Activated T-cell treated with anti-CD3 and anti-CD28 coated beads, Interleukin-2, amount 50 U/mL, for 24 hours (primary cell): ENCODE data around the gene ENPEP.
"Not testable (repeated sequence)": the region's sequence is repeated elsewhere in the genome, so short reads cannot be mapped to it uniquely, and the experiment has no call there.

Source experiments
- DNase-seq: peaks from one replicate; pipeline ENCODE4 v3.0.0-alpha.2; 2020
- H3K27ac Mint-ChIP-seq: 2 replicates; pipeline ENCODE4 v1.8.0; 2020; ENCODE audit warnings: mild to moderate bottlenecking, mixed read lengths
- H3K27me3 Mint-ChIP-seq: 2 replicates; pipeline ENCODE4 v1.8.0; 2020; ENCODE audit warnings: mixed read lengths
- H3K36me3 Mint-ChIP-seq: 2 replicates; pipeline ENCODE4 v1.8.0; 2020; ENCODE audit warnings: low read depth, mixed read lengths
- H3K4me1 Mint-ChIP-seq: 2 replicates; pipeline ENCODE4 v1.8.0; 2020; ENCODE audit warnings: low read depth, mixed read lengths
- H3K4me3 Mint-ChIP-seq: 2 replicates; pipeline ENCODE4 v1.8.0; 2020; ENCODE audit warnings: mild to moderate bottlenecking, moderate library complexity, mixed read lengths
- H3K9me3 Mint-ChIP-seq: 2 replicates; pipeline ENCODE4 v1.8.0; 2020; ENCODE audit warnings: mixed read lengths

The ENPEP gene, protein sequence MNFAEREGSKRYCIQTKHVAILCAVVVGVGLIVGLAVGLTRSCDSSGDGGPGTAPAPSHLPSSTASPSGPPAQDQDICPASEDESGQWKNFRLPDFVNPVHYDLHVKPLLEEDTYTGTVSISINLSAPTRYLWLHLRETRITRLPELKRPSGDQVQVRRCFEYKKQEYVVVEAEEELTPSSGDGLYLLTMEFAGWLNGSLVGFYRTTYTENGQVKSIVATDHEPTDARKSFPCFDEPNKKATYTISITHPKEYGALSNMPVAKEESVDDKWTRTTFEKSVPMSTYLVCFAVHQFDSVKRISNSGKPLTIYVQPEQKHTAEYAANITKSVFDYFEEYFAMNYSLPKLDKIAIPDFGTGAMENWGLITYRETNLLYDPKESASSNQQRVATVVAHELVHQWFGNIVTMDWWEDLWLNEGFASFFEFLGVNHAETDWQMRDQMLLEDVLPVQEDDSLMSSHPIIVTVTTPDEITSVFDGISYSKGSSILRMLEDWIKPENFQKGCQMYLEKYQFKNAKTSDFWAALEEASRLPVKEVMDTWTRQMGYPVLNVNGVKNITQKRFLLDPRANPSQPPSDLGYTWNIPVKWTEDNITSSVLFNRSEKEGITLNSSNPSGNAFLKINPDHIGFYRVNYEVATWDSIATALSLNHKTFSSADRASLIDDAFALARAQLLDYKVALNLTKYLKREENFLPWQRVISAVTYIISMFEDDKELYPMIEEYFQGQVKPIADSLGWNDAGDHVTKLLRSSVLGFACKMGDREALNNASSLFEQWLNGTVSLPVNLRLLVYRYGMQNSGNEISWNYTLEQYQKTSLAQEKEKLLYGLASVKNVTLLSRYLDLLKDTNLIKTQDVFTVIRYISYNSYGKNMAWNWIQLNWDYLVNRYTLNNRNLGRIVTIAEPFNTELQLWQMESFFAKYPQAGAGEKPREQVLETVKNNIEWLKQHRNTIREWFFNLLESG

DNA sequence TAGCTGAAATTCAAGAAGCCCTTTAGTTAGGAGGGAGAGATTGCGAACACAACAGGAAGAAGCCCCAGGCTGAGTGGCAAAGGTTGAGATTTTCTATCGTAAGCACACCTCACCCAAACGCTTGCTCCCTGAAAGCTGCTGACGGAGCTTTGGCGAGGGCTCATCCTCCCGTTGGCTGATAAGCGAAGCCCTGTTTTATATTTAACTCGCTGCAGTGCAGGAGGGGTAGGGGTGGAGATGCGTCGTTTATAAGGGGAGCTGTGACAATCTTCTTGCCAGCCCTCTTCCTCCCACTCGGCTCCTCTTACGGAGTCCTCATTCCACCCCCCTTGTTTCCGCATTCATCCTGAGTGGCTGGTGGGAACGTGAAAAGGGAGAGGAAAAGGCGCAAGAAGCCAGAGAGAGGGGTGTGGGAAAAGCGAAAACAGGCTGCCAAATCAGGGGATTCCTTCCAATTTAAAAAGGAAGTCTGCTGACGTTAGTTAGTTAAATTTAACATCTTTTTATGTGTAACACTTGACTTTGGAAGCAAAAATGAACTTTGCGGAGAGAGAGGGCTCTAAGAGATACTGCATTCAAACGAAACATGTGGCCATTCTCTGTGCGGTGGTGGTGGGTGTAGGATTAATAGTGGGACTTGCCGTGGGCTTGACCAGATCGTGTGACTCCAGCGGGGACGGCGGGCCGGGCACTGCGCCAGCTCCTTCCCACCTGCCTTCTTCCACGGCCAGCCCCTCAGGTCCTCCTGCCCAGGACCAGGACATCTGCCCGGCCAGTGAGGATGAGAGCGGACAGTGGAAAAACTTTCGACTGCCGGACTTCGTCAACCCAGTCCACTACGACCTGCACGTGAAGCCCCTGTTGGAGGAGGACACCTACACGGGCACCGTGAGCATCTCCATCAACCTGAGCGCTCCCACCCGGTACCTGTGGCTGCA lies at the start of gene ENPEP:
TSS of gene ENPEP (plus strand) at position 275 of the 938 bp plus-strand sequence. CDS start at position 535, 260 bp downstream.
- no peaks in the 10 kb centered on the region for H3K36me3 Mint-ChIP-seq
- H3K27ac Mint-ChIP-seq, result no peak within 1 kb of the TSS
- no peak for DNase-seq
- H3K9me3 Mint-ChIP-seq, result no peaks in the 10 kb centered on the region
- peaks cover 37% of the 10 kb centered on the region for H3K27me3 Mint-ChIP-seq
- no peak within 1 kb of the TSS for H3K4me3 Mint-ChIP-seq
- H3K4me1 Mint-ChIP-seq, result no peaks in the 10 kb centered on the region

DNA sequence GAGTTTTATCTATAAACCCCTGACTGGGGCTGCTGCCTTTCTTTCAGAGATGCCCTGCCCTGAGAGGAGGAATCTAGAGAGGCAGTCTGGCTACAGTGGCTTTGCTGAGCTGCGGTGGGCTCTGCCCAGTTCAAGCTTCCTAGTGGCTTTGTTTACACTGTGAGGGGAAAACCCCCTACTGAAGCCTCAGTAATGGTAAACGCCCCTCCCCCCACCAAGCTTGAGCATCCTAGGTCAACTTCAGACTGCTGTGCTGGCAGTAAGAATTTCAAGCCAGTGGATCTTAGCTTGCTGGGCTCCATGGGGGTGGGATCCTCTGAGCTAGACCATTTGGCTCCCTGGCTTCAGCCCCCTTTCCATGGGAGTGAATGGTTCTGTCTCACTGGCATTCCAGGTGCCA lies 44.1 kb upstream of the ENPEP start:
- not testable (repeated sequence) for H3K4me3 Mint-ChIP-seq, H3K27ac Mint-ChIP-seq, H3K9me3 Mint-ChIP-seq, H3K36me3 Mint-ChIP-seq, DNase-seq, H3K4me1 Mint-ChIP-seq
- peaks cover 22% of the 10 kb centered on the region for H3K27me3 Mint-ChIP-seq

DNA sequence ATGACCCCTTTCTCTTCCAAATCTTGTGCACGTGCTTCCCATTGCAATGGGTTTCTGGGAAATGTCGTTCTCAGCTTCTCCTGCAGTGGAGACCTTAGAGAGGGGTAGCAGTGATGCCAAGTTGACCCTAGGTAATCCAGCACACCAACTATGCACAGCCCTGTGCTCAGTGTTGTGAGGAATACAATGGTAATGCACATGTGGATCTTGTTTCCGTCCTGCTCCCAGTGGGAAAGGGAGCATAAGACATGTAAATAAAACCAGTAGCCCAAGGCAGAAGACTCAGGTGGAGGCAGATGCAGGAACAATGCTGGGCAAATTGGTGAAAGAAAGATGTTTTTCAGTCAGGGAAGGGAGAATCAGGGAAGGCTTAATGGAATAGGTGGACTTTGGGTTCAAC lies 38.7 kb upstream of the ENPEP start:
- H3K27me3 Mint-ChIP-seq, result peaks cover 25% of the 10 kb centered on the region
- H3K4me3 Mint-ChIP-seq, H3K4me1 Mint-ChIP-seq: not testable (repeated sequence)

DNA sequence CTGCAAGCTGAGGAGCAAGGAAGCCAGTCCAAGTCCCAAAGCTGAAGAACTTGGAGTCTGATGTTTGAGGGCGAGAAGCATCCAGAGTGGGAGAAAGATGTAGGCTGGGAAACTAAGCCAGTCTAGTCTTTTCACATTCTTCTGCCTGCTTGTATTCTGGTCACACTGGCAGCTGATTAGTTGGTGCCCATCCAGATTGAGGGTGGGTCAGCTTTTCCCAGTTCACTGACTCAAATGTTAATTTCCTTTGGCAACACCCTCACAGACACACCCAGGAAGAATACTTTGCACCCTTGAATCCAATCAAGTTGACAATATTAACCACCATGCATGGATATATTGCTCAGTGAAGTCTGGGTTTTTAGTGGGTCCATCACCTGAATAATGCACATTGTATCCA lies 36.7 kb upstream of the ENPEP start:
- peaks cover 32% of the 10 kb centered on the region for H3K27me3 Mint-ChIP-seq
- not testable (repeated sequence) for H3K36me3 Mint-ChIP-seq, H3K4me1 Mint-ChIP-seq, H3K9me3 Mint-ChIP-seq, H3K4me3 Mint-ChIP-seq, H3K27ac Mint-ChIP-seq, DNase-seq

More for the DNA sequence above, 38.7 kb upstream of the ENPEP start:
- not testable (repeated sequence) for H3K27ac Mint-ChIP-seq, H3K36me3 Mint-ChIP-seq, DNase-seq, H3K9me3 Mint-ChIP-seq

DNA sequence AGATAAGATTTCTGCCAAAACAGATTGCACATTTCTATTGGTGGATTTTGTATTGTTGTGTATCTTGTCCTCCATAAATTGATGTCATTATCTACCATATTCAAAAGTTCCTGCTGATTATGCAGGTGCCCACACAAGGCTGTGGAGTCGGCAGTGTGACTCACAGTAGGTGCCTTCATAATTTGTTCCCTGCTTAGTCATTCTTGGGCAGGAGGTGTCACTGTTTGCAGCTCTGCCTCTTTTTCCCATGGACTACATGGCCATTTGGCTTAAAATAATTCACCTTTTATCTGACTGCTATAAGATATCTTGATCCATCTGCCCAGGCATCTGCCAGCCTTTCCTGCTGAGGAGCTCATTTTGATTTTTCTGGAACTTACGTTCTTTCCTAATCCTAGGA lies 33.6 kb upstream of the ENPEP start:
- Mint-ChIP-seq H3K36me3 (no peaks in the 10 kb centered on the region), H3K27me3 (peaks cover 26% of the 10 kb centered on the region), H3K4me1 (peaks cover 2% of the 10 kb centered on the region), H3K9me3 (no peaks in the 10 kb centered on the region), H3K27ac (no peak overlapping the region), H3K4me3 (no peak overlapping the region)
- DNase-seq, result no peak

DNA sequence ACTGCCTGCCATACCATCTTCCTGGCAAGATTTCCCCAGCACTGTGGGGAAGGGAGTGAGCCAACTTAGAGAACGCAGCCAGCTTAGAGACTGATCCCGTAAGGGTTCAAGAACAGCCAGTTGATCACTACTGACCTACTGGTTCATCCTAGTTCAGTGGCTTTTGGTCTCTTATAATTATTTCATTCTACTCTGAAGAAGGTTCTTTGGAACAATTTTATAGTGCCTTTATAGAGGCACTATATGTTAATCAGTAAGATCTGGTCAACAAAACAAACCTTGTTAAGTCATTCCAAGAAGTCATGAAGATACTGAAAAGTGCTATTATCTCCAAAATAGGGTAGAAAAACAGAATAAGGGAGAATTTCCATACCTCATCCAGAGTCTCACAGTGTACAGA lies 33.2 kb upstream of the ENPEP start:
- DNase-seq, result no peak
- no peaks in the 10 kb centered on the region for H3K9me3 Mint-ChIP-seq
- peaks cover 24% of the 10 kb centered on the region for H3K27me3 Mint-ChIP-seq
- no peak overlapping the region for H3K27ac Mint-ChIP-seq
- H3K4me1 Mint-ChIP-seq, result peaks cover 2% of the 10 kb centered on the region
- no peak overlapping the region for H3K4me3 Mint-ChIP-seq
- H3K36me3 Mint-ChIP-seq, result no peaks in the 10 kb centered on the region

DNA sequence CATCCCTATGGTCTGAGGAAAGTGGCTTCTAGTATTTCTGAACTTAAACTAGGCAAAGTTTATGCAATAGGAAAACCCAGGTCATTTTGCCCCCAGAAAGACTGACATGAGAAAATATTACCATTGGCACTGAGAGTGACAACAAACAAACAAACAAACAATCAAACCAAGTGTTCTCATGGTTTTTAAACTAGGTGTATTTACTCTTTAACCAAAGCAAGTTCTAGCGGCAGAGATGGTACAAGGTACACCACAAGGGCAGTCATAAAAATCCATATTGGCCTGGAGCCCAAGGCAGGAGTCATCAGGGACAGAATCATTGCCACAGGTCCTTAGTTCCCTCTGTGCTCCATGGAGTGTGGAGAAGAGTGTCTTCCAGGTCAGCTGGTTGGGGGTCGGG lies 26.0 kb upstream of the ENPEP start:
- H3K4me1 Mint-ChIP-seq, result no peaks in the 10 kb centered on the region
- DNase-seq, result no peak
- no peaks in the 10 kb centered on the region for H3K36me3 Mint-ChIP-seq
- no peak overlapping the region for H3K27ac Mint-ChIP-seq
- no peak overlapping the region for H3K4me3 Mint-ChIP-seq
- peaks cover 9% of the 10 kb centered on the region for H3K27me3 Mint-ChIP-seq
- no peaks in the 10 kb centered on the region for H3K9me3 Mint-ChIP-seq

DNA sequence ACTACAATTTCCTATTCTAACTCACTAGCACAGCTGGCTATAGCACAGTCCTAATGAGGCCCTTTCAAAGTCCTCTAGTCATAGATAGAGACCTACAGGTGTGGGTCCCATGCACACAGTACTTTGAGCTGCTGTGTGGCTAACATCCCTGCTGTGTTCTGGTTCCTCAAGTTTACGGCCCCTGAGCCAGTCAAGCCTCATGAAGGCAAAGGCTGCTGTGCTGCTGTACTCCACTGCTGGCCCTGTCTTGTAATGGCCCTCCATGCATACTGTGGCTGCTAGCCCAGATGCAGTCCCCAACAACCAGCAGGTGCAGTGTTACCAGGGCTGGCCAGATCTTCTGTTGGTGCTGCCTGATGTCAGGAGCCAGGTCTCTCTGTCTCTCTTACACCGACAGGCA lies 23.4 kb upstream of the ENPEP start:
- H3K36me3 Mint-ChIP-seq, result no peaks in the 10 kb centered on the region
- no peak overlapping the region for H3K4me3 Mint-ChIP-seq
- no peak for DNase-seq
- peaks cover 20% of the 10 kb centered on the region for H3K27me3 Mint-ChIP-seq
- H3K27ac Mint-ChIP-seq, result no peak overlapping the region
- no peaks in the 10 kb centered on the region for H3K4me1 Mint-ChIP-seq
- no peaks in the 10 kb centered on the region for H3K9me3 Mint-ChIP-seq

DNA sequence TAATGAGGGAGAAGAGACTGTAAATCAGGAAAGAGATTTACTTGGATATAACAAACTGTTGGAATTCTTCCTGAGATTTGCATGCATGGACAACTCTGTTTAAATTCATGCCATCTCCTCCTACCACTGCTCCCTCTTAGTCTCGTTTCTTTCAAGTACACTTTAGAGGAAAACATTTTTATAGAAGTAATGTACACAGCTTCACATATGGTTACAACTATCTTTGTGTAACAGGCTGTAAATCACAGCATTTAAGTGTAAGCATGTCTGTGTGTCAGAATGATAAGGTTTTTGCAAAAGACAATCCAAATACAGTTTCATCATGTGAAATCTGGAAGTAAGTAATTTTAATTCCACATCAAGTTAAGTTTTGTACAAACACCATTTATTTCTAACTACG lies 21.5 kb upstream of the ENPEP start:
- H3K27me3 Mint-ChIP-seq, result peaks cover 20% of the 10 kb centered on the region
- H3K4me1 Mint-ChIP-seq, result no peaks in the 10 kb centered on the region
- H3K36me3 Mint-ChIP-seq, result no peaks in the 10 kb centered on the region
- DNase-seq, result no peak
- no peak overlapping the region for H3K27ac Mint-ChIP-seq
- H3K9me3 Mint-ChIP-seq, result no peaks in the 10 kb centered on the region
- H3K4me3 Mint-ChIP-seq, result no peak overlapping the region

DNA sequence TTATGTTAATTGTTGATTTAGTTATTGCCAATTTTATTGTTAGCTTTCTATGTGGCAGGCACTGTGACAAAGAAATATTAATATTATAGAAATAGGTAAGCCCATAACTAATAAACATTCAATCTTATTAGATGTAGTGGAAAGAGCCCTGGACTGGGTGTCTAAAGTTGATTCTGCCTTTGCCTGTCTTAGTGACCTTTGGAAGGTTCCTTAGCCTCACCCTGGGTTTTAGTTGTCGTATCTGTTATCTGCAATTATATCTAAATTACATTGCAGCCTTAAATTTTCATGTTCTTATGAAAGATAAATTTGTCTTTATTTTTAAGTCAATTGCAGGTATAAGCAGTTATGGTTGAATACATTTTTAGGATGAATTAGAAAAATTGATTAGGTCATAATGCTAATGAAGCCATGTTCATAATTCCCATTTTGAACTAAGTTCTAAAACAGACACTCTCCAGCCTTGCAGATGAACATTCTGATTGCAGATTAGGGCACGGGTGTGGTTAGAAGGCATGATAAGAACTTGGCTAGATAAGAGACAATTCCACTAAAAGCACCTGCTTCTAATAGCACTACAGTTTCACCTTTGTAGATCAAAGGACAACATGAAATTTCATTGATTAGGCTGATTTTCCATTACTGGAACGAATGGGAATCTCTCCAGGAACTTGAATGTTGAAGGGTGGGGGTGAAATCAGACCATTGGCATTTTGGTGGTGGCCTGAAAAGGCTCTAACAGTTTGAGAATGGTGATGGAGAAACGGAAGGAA lies 17.3 kb upstream of the ENPEP start:
- H3K27ac Mint-ChIP-seq, result no peak overlapping the region
- H3K36me3 Mint-ChIP-seq, result no peaks in the 10 kb centered on the region
- no peak for DNase-seq
- peaks cover 24% of the 10 kb centered on the region for H3K27me3 Mint-ChIP-seq
- no peaks in the 10 kb centered on the region for H3K4me1 Mint-ChIP-seq
- H3K9me3 Mint-ChIP-seq, result no peaks in the 10 kb centered on the region
- no peak overlapping the region for H3K4me3 Mint-ChIP-seq

DNA sequence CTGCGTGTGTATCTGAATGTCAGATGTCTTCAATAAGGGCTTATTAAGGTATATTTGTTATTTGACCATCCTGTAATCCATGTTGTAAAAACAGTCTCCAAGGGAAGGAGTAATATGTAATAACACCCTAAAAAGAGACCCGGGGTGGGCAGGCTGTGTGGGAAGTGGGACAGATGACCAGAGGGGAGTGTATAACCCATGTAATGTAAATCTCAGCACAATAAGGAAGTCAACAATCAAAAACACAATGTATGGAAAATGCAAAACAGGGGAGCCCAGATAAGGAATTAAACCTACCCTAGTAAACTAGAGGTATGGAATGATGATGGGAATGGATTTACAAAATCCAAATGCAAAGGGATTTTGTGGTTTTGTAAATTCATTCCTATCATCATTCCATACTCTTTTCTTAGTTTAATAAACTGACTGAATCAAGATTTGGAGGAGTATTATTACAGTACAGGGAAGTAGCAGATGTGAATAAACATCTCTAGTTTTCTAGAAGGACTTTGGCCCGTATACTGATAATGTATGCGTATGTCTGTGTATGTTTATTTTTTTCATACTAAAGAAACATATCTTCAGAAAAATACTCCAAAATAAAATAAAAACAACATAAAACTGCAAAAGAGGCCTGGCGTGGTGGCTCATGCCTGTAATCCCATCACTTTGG lies 15.7 kb upstream of the ENPEP start:
- no peaks in the 10 kb centered on the region for H3K4me1 Mint-ChIP-seq
- no peak overlapping the region for H3K27ac Mint-ChIP-seq
- H3K9me3 Mint-ChIP-seq, result no peaks in the 10 kb centered on the region
- peaks cover 22% of the 10 kb centered on the region for H3K27me3 Mint-ChIP-seq
- no peak for DNase-seq
- no peak overlapping the region for H3K4me3 Mint-ChIP-seq
- H3K36me3 Mint-ChIP-seq, result no peaks in the 10 kb centered on the region

DNA sequence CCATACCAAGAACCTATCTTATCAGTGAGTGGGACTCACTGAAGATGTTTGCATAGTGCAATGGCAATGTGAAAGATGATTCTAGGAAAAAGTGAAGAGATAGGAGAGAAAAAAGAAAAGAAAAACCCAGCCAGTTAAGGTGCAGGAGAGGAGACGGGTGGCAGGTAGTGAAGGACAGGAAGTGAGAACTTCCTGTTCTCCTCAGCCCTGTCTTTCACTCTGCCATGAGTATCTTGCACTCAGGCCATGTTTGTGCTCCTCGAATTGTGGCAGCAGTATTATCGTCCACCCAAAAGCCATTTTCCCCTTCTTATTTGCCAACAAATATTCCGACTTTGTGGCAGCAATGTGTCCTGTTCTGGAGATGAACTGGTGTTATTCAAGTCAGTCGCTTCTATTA lies 8.6 kb upstream of the ENPEP start:
- Mint-ChIP-seq H3K27ac (no peak overlapping the region), H3K4me1 (peaks cover 6% of the 10 kb centered on the region), H3K4me3 (no peak overlapping the region), H3K9me3 (peaks cover 5% of the 10 kb centered on the region), H3K36me3 (no peaks in the 10 kb centered on the region), H3K27me3 (peaks cover 6% of the 10 kb centered on the region)
- DNase-seq, result no peak

DNA sequence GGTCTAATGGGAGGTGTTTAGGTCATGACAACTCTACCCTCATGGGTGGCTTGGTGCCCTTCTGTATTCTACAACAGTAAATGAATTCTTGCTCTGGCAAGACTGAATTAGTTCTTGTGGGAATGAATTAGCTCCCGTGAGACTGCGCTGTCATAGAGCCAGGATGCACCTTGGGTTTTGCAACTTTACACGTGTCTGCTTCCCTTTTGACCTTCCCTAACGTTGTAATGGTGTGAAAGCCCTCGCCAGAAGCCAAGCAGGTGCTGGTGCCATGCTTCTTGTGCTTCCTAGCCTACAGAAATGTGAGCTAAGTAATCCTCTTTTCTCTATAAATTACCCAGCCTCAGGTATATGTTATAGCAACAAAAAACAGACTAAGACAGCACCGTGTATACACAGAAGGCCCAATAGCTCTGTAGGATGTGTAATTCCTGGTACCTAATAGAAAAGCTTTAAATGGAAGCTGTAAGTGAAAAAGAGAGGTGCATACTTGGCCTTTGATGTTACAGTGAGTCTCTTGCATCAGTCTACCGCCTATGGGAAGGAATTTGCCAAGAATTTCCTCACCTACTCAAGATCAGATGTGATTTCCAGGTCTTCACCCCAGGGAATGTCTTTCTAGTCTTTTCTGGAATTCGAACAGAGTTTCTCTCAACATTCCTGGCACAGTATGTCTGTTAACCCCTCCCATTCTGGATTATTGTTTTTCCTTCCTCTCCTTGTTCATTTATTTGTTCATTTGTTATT lies 3.2 kb upstream of the ENPEP start:
- H3K4me3 Mint-ChIP-seq, result no peak overlapping the region
- no peaks in the 10 kb centered on the region for H3K36me3 Mint-ChIP-seq
- no peaks in the 10 kb centered on the region for H3K4me1 Mint-ChIP-seq
- H3K9me3 Mint-ChIP-seq, result peaks cover 5% of the 10 kb centered on the region
- no peak for DNase-seq
- H3K27me3 Mint-ChIP-seq, result peaks cover 23% of the 10 kb centered on the region
- H3K27ac Mint-ChIP-seq, result no peak overlapping the region
